ENCODE data around the gene NDUFB6. TPM values are rescaled to one million over a fixed set of nuclear protein-coding genes. Genes with fewer than 3 reads are reported as not detected.

Gene NDUFB6
- total and polyA plus RNA-seq, 9 of the 15 experiments (the other 6 are each of a cell fraction or from before 2014, with no cell fraction given) = 26.5 to 88.1 (median 64.0) TPM

DNA sequence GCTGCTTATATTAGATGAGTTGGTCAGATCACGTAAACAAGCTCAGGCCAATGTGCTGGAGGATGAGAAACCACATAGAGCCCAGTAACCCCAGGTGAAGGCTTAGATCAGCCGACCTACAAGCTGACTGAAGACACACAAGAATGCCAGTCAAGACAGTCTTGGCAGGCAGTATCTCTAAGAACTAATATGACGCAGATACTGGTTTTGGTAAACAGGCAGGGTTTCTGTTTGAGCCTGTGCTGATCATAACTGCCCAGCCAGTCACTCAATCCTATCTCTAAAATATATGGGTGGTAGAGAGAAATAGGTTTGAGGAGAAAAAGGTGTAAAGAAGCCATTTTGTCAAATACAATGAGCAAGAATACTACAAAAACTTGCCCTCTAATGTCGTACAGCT is 39.1 kb downstream of the NDUFB6 start:
- no peaks in the 10 kb centered on the region for H4K20me1 ChIP-seq (replicated peaks; ENCODE audit: control insufficient read depth, insufficient read depth, low read length)
- in situ Hi-C loops (cut with MboI) (no loop called here), intact Hi-C loops (cut with micrococcal nuclease) (no loop called here)
- no peak for FAIRE-seq
- H3K4me3 ChIP-seq = no peak overlapping the region
- no TSS peak for BruUV-seq (replicated peaks)
- WGBS (ENCODE audit: insufficient coverage, low coverage, missing lambda C conversion rate) = 61% methylated on average over 4 of the region's 4 CpGs
- no peak for ATAC-seq
- no peak overlapping the region for H3K27ac ChIP-seq (ENCODE audit: extremely low read depth, low read depth, low read length)
- CTCF ChIA-PET (ENCODE audit: low intra/inter-chr PET ratio) = no interaction called here
- H3K4me1 ChIP-seq (replicated peaks in 1 of 2; ENCODE audit: control insufficient read depth in 2 of 2, insufficient read depth in 2 of 2, low read length in 2 of 2) = no peaks in the 10 kb centered on the region
- POLR2A ChIA-PET = interaction anchor here (0.8 kb wide), 1 partner anchor 11 kb away, joined by 4 read pairs; no protein-coding TSS in a partner anchor
- no peaks in the 10 kb centered on the region for H3K27me3 ChIP-seq (ENCODE audit: control insufficient read depth in 2 of 2, insufficient read depth in 2 of 2, low read length in 2 of 2)
- H3K79me2 ChIP-seq (ENCODE audit: control insufficient read depth, insufficient read depth, low read length) = no peaks in the 10 kb centered on the region
- H3K9me1 ChIP-seq (ENCODE audit: control insufficient read depth, insufficient read depth, low read length) = no peaks in the 10 kb centered on the region
- H3K36me3 ChIP-seq (ENCODE audit: control insufficient read depth, insufficient read depth, low read length) = no peaks in the 10 kb centered on the region
- no peaks in the 10 kb centered on the region for H3K9me3 ChIP-seq (replicated peaks; ENCODE audit: control insufficient read depth, insufficient read depth, low read depth, low read length)
- H2AFZ ChIP-seq (ENCODE audit: low read depth, low read length) = no peak overlapping the region
- H3K4me2 ChIP-seq (ENCODE audit: insufficient read depth, low read length) = no peak overlapping the region
- no peak overlapping the region for H3K9ac ChIP-seq (ENCODE audit: insufficient read depth in 1 of 2, low read depth in 2 of 2, low read length in 2 of 2)
- no peak for DNase-seq (ENCODE audit: extremely low read depth in 1 of 4, low spot score in 3 of 4)
- TF ChIP-seq GTF2F1 (IDR thresholded peaks at IDR 0.05; ENCODE audit: low read depth, low read length) = no peak
- TF ChIP-seq MCM3 (IDR thresholded peaks at IDR 0.05) = no peak
- TF ChIP-seq PTBP1 (IDR thresholded peaks at IDR 0.05; ENCODE audit: low read depth, low read length) = no peak
- TF ChIP-seq ZNF12 (CRISPR knock-in tag; IDR thresholded peaks at IDR 0.05) = no peak
- TF ChIP-seq ELF1 (tag; IDR thresholded peaks at IDR 0.05) = no peak
- TF ChIP-seq, protein P1, sequence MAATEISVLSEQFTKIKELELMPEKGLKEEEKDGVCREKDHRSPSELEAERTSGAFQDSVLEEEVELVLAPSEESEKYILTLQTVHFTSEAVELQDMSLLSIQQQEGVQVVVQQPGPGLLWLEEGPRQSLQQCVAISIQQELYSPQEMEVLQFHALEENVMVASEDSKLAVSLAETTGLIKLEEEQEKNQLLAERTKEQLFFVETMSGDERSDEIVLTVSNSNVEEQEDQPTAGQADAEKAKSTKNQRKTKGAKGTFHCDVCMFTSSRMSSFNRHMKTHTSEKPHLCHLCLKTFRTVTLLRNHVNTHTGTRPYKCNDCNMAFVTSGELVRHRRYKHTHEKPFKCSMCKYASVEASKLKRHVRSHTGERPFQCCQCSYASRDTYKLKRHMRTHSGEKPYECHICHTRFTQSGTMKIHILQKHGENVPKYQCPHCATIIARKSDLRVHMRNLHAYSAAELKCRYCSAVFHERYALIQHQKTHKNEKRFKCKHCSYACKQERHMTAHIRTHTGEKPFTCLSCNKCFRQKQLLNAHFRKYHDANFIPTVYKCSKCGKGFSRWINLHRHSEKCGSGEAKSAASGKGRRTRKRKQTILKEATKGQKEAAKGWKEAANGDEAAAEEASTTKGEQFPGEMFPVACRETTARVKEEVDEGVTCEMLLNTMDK (IDR thresholded peaks at IDR 0.05; ENCODE audit: borderline replicate concordance, insufficient read depth, low read depth, low read length, poor library complexity, severe bottlenecking) = no peak
- TF ChIP-seq, protein P2, sequence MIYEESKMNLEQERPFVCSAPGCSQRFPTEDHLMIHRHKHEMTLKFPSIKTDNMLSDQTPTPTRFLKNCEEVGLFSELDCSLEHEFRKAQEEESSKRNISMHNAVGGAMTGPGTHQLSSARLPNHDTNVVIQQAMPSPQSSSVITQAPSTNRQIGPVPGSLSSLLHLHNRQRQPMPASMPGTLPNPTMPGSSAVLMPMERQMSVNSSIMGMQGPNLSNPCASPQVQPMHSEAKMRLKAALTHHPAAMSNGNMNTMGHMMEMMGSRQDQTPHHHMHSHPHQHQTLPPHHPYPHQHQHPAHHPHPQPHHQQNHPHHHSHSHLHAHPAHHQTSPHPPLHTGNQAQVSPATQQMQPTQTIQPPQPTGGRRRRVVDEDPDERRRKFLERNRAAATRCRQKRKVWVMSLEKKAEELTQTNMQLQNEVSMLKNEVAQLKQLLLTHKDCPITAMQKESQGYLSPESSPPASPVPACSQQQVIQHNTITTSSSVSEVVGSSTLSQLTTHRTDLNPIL (CRISPR knock-in tag; IDR thresholded peaks at IDR 0.05) = no peak
- TF ChIP-seq KAT2B (IDR thresholded peaks at IDR 0.05; ENCODE audit: low read depth, low read length) = no peak
- TF ChIP-seq NFRKB (IDR thresholded peaks at IDR 0.05; ENCODE audit: low read depth) = no peak
- TF ChIP-seq, protein P3, sequence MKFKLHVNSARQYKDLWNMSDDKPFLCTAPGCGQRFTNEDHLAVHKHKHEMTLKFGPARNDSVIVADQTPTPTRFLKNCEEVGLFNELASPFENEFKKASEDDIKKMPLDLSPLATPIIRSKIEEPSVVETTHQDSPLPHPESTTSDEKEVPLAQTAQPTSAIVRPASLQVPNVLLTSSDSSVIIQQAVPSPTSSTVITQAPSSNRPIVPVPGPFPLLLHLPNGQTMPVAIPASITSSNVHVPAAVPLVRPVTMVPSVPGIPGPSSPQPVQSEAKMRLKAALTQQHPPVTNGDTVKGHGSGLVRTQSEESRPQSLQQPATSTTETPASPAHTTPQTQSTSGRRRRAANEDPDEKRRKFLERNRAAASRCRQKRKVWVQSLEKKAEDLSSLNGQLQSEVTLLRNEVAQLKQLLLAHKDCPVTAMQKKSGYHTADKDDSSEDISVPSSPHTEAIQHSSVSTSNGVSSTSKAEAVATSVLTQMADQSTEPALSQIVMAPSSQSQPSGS (CRISPR knock-in tag; IDR thresholded peaks at IDR 0.05) = no peak
- TF ChIP-seq GTF2A2 (tag; IDR thresholded peaks at IDR 0.05) = no peak
- TF ChIP-seq ZBTB17 (CRISPR knock-in tag; IDR thresholded peaks at IDR 0.05) = no peak
- TF ChIP-seq ZBTB7A (IDR thresholded peaks at IDR 0.05; ENCODE audit: borderline replicate concordance, control insufficient read depth, low read depth, low read length) = no peak
- TF ChIP-seq PURB (CRISPR knock-in tag; IDR thresholded peaks at IDR 0.05; ENCODE audit: low read depth) = no peak
- TF ChIP-seq SRSF3 (IDR thresholded peaks at IDR 0.05; ENCODE audit: insufficient read depth, low read length) = no peak
- TF ChIP-seq, protein P4, sequence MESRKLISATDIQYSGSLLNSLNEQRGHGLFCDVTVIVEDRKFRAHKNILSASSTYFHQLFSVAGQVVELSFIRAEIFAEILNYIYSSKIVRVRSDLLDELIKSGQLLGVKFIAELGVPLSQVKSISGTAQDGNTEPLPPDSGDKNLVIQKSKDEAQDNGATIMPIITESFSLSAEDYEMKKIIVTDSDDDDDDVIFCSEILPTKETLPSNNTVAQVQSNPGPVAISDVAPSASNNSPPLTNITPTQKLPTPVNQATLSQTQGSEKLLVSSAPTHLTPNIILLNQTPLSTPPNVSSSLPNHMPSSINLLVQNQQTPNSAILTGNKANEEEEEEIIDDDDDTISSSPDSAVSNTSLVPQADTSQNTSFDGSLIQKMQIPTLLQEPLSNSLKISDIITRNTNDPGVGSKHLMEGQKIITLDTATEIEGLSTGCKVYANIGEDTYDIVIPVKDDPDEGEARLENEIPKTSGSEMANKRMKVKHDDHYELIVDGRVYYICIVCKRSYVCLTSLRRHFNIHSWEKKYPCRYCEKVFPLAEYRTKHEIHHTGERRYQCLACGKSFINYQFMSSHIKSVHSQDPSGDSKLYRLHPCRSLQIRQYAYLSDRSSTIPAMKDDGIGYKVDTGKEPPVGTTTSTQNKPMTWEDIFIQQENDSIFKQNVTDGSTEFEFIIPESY (CRISPR knock-in tag; IDR thresholded peaks at IDR 0.05) = no peak
- TF ChIP-seq TBL1XR1 (IDR thresholded peaks at IDR 0.05; ENCODE audit: low read length in 2 of 2) = no peak
